ENCODE results near the gene FKRP. TPM values are rescaled to one million over a fixed set of nuclear protein-coding genes. Genes with fewer than 3 reads are reported as not detected.
A peak's percentile ranks its signal among the peaks of the same experiment; 100 is the strongest.

FKRP gene
- total and polyA plus RNA-seq, 2 of the 13 experiments (the other 11 are each of a cell fraction or from before 2014, with no cell fraction given) = 7.3 to 9.8 TPM

DNA sequence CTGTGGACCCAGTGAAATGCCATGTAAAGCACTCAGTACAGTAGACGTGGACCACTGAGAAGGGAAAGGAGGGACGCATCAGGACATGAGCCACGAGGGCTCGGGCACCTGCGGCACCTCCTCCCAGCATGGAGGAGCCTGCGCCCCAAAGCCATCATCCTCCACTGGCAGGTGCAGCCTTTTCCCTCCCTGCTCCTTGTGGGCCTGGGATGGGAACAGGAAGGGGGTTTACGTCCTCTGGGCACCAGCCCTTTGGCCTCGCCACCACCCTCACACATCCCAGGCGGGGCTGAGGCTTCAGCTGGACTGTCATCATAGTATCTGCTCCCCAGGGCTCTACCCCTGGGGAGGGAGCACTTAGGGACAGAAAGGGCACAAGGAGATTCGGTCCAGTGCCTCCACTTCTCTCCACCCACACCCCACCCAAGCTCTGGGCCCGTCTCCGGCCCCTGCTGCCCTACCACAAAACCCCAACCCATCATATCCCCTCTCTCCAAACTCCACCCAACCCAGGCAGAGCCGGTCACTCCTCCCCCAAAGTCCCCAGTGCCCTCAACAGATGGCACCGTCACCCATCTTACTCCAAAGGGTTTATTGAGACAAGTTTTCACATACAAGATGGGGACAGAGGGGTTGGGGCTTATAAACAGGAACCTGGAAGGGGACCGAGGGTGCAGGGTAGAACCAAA is 26.8 kb upstream of the FKRP start:
- H3K4me1 ChIP-seq (ENCODE audit: insufficient read depth, low read length) = peaks cover 27% of the 10 kb centered on the region
- no peak overlapping the region for H3K9ac ChIP-seq (ENCODE audit: insufficient read depth, low read depth, low read length)
- FAIRE-seq = no peak
- H3K27ac ChIP-seq (ENCODE audit: extremely low read length, insufficient read depth, low read length) = no peak overlapping the region
- peaks cover 12 to 26% of the 10 kb centered on the region in 2 experiments for H3K36me3 ChIP-seq (replicated peaks in 1 of 2; ENCODE audit: control insufficient read depth in 1 of 2, insufficient read depth in 2 of 2, low read length in 2 of 2)
- H2AFZ ChIP-seq (ENCODE audit: low read length) = no peak overlapping the region
- POLR2A ChIA-PET = no interaction called here
- no TSS peak for BruUV-seq (replicated peaks)
- CTCF ChIA-PET (ENCODE audit: low intra/inter-chr PET ratio, low total read pairs) = no interaction called here
- no peaks in the 10 kb centered on the region for H3K9me3 ChIP-seq (ENCODE audit: low read length)
- no peak for DNase-seq (ENCODE audit: low spot score)
- H4K20me1 ChIP-seq (ENCODE audit: insufficient read depth, low read length) = no peaks in the 10 kb centered on the region
- in situ Hi-C loops (cut with HindIII; ENCODE audit: extremely low pct_ligation_motif_present, low pct_unique_long_range_greater_than_20kb) = no loop called here
- 94% methylated on average over 14 of the region's 15 CpGs for WGBS (ENCODE audit: low lambda C conversion rate)
- no peak overlapping the region for H3K4me2 ChIP-seq (ENCODE audit: low read depth, low read length)
- no peak for ATAC-seq
- no peak overlapping the region for H3K4me3 ChIP-seq (replicated peaks in 1 of 3; ENCODE audit: insufficient read depth in 1 of 3, low read depth in 2 of 3, low read length in 3 of 3)
- no peaks in the 10 kb centered on the region; a peak in 1 of 5 replicates for H3K27me3 ChIP-seq (ENCODE audit: control insufficient read depth in 1 of 2, insufficient read depth in 2 of 2, low read length in 2 of 2)
- peaks cover 20% of the 10 kb centered on the region for H3K79me2 ChIP-seq (ENCODE audit: insufficient read depth, low read length)
- intact Hi-C loops (cut with micrococcal nuclease; ENCODE audit: unreplicated experiment) = no loop called here
- TF ChIP-seq SP140L (CRISPR knock-in tag; IDR thresholded peaks at IDR 0.05; ENCODE audit: borderline replicate concordance) (no peak), NBN (conservative IDR thresholded peaks at IDR 0.05) (no peak), DMAP1 (CRISPR knock-in tag; IDR thresholded peaks at IDR 0.05) (no peak), ARHGAP35 (CRISPR knock-in tag; IDR thresholded peaks at IDR 0.05; ENCODE audit: borderline replicate concordance) (no peak), HNF4G (IDR thresholded peaks at IDR 0.05; ENCODE audit: borderline replicate concordance, low read depth, low read length) (no peak), HNF4G (CRISPR knock-in tag; IDR thresholded peaks at IDR 0.05; ENCODE audit: borderline replicate concordance, low read depth) (no peak), PHF21A (CRISPR knock-in tag; IDR thresholded peaks at IDR 0.05) (no peak), DPF2 (CRISPR knock-in tag; IDR thresholded peaks at IDR 0.05; ENCODE audit: borderline replicate concordance, low read depth) (no peak), HDAC1 (CRISPR knock-in tag; IDR thresholded peaks at IDR 0.05) (no peak), KAT8 (CRISPR knock-in tag; IDR thresholded peaks at IDR 0.05) (no peak), NFKBIZ (CRISPR knock-in tag; IDR thresholded peaks at IDR 0.05) (no peak), POLR2G (IDR thresholded peaks at IDR 0.05; ENCODE audit: low read depth, low read length) (peak; percentile 37; the same call in 1 of the 2 replicates)
- TF ChIP-seq, protein P1, sequence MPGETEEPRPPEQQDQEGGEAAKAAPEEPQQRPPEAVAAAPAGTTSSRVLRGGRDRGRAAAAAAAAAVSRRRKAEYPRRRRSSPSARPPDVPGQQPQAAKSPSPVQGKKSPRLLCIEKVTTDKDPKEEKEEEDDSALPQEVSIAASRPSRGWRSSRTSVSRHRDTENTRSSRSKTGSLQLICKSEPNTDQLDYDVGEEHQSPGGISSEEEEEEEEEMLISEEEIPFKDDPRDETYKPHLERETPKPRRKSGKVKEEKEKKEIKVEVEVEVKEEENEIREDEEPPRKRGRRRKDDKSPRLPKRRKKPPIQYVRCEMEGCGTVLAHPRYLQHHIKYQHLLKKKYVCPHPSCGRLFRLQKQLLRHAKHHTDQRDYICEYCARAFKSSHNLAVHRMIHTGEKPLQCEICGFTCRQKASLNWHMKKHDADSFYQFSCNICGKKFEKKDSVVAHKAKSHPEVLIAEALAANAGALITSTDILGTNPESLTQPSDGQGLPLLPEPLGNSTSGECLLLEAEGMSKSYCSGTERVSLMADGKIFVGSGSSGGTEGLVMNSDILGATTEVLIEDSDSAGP (CRISPR knock-in tag; IDR thresholded peaks at IDR 0.05; ENCODE audit: borderline replicate concordance) = 0 out of 2 replicates have a peak, but pooled peaks have one; percentile 20
- TF ChIP-seq, protein P2, sequence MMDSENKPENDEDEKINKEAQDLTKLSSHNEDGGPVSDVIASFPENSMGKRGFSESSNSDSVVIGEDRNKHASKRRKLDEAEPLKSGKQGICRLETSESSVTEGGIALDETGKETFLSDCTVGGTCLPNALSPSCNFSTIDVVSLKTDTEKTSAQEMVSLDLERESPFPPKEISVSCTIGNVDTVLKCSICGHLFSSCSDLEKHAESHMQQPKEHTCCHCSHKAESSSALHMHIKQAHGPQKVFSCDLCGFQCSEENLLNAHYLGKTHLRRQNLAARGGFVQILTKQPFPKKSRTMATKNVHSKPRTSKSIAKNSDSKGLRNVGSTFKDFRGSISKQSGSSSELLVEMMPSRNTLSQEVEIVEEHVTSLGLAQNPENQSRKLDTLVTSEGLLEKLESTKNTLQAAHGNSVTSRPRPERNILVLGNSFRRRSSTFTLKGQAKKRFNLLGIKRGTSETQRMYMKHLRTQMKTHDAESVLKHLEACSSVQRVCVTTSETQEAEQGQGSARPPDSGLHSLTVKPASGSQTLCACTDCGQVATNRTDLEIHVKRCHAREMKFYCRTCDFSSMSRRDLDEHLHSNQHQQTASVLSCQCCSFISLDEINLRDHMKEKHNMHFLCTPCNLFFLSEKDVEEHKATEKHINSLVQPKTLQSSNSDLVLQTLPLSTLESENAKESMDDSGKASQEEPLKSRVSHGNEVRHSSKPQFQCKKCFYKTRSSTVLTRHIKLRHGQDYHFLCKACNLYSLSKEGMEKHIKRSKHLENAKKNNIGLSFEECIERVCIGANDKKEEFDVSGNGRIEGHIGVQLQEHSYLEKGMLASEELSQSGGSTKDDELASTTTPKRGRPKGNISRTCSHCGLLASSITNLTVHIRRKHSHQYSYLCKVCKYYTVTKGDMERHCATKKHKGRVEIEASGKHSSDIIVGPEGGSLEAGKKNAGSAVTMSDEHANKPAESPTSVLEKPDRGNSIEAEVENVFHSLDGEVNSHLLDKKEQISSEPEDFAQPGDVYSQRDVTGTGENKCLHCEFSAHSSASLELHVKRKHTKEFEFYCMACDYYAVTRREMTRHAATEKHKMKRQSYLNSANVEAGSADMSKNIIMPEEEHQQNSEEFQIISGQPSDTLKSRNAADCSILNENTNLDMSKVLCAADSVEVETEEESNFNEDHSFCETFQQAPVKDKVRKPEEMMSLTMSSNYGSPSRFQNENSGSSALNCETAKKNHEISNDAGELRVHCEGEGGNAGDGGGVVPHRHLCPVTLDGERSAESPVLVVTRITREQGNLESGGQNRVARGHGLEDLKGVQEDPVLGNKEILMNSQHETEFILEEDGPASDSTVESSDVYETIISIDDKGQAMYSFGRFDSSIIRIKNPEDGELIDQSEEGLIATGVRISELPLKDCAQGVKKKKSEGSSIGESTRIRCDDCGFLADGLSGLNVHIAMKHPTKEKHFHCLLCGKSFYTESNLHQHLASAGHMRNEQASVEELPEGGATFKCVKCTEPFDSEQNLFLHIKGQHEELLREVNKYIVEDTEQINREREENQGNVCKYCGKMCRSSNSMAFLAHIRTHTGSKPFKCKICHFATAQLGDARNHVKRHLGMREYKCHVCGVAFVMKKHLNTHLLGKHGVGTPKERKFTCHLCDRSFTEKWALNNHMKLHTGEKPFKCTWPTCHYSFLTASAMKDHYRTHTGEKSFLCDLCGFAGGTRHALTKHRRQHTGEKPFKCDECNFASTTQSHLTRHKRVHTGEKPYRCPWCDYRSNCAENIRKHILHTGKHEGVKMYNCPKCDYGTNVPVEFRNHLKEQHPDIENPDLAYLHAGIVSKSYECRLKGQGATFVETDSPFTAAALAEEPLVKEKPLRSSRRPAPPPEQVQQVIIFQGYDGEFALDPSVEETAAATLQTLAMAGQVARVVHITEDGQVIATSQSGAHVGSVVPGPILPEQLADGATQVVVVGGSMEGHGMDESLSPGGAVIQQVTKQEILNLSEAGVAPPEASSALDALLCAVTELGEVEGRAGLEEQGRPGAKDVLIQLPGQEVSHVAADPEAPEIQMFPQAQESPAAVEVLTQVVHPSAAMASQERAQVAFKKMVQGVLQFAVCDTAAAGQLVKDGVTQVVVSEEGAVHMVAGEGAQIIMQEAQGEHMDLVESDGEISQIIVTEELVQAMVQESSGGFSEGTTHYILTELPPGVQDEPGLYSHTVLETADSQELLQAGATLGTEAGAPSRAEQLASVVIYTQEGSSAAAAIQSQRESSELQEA (CRISPR knock-in tag; IDR thresholded peaks at IDR 0.05; ENCODE audit: not compliant biosample characterization) = no peak
- TF ChIP-seq, protein P3, sequence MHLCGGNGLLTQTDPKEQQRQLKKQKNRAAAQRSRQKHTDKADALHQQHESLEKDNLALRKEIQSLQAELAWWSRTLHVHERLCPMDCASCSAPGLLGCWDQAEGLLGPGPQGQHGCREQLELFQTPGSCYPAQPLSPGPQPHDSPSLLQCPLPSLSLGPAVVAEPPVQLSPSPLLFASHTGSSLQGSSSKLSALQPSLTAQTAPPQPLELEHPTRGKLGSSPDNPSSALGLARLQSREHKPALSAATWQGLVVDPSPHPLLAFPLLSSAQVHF (CRISPR knock-in tag; IDR thresholded peaks at IDR 0.05) = no peak
